ENCODE measurements around the gene RTN4RL1.

RTN4RL1 gene

GRCh38 chr17:1945621-1946020 lies 79.5 kb downstream of the RTN4RL1 start:
- no peak for DNase-seq (ENCODE audit: low spot score)
- TF ChIP-seq CTCF (IDR thresholded peaks at IDR 0.05; ENCODE audit: extremely low read depth, missing control alignments): no peak

GRCh38 chr17:1943436-1943831 lies 81.7 kb downstream of the RTN4RL1 start:
- TF ChIP-seq CTCF (IDR thresholded peaks at IDR 0.05; ENCODE audit: extremely low read depth, missing control alignments): no peak
- no peak for DNase-seq (ENCODE audit: low spot score)

- TF ChIP-seq CTCF (IDR thresholded peaks at IDR 0.05; ENCODE audit: extremely low read depth, missing control alignments): no peak
- DNase-seq (ENCODE audit: low spot score): no peak
Observed at GRCh38 chr17:1942666-1943435, 82.3 kb downstream of the RTN4RL1 start.

- TF ChIP-seq CTCF (IDR thresholded peaks at IDR 0.05; ENCODE audit: extremely low read depth, missing control alignments): no peak
- no peak for DNase-seq (ENCODE audit: low spot score)
Observed at GRCh38 chr17:1942066-1942365, 83.1 kb downstream of the RTN4RL1 start.

- DNase-seq (ENCODE audit: low spot score): no peak
- no peak for TF ChIP-seq CTCF (IDR thresholded peaks at IDR 0.05; ENCODE audit: extremely low read depth, missing control alignments)
Observed at GRCh38 chr17:1941272-1942065, 83.7 kb downstream of the RTN4RL1 start.

- no peak for DNase-seq (ENCODE audit: low spot score)
- no peak for TF ChIP-seq CTCF (IDR thresholded peaks at IDR 0.05; ENCODE audit: extremely low read depth, missing control alignments)
Observed at GRCh38 chr17:1940810-1941185, 84.3 kb downstream of the RTN4RL1 start.

- TF ChIP-seq CTCF (IDR thresholded peaks at IDR 0.05; ENCODE audit: extremely low read depth, missing control alignments): no peak
- DNase-seq (ENCODE audit: low spot score): no peak
Observed at GRCh38 chr17:1939981-1940809, 84.9 kb downstream of the RTN4RL1 start.

Measured in GM20000 (cell line).